ENCODE measurements around the gene MARCHF5.
A peak's percentile ranks its signal among the peaks of the same experiment; 100 is the strongest.

The MARCHF5 gene, protein sequence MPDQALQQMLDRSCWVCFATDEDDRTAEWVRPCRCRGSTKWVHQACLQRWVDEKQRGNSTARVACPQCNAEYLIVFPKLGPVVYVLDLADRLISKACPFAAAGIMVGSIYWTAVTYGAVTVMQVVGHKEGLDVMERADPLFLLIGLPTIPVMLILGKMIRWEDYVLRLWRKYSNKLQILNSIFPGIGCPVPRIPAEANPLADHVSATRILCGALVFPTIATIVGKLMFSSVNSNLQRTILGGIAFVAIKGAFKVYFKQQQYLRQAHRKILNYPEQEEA

DNA sequence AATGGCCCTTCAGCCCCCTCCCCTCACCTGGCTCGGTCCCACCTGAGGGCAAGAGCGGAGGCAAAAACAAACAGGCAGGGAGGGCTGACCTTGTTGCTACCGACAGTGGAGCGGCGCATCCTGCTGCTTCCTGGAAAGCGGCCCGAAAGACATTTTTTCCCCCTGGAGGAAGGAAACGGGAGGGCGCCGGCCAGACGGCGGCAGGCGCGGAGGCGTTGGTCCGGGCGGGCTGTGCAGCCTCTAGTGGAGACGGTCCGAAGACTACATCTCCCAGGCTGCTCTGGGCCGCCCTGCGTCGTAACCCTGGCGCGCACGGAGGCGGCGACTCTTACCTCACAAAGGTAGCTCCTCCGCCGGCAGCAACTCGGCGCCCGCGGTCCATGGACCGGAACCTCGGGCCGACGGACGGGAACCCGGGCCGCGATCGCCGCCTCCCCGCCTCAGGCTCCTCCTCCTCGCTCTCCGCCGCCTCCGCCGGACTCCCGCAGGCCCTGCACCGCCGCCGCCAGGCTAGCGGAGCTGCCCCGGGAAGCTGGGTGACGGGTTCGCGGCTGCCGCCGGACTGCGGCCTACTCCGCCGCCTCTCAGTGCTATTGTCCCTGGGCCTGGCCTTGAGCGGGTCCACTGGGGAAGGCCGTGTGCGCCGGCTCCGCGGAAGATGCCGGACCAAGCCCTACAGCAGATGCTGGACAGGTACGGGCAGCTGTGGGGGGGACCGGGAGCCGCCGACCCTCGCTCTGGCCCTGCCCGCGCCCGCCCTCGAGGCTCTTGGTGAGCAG lies at the start of gene MARCHF5, which contains the start of gene CPEB3:
Gene MARCHF5 (plus strand): TSS at position 331 of the 779 bp plus-strand sequence. CDS start 328 bp downstream, at position 659.
Gene CPEB3 (minus strand): TSS at position 242 of the 779 bp plus-strand sequence. CDS start 50,728 bp downstream, outside the sequence.
- peak; percentile 89 for DNase-seq

GRCh38 chr10:92241501-92241900 lies 49.5 kb upstream of the MARCHF5 start:
- DNase-seq, result no peak

DNA sequence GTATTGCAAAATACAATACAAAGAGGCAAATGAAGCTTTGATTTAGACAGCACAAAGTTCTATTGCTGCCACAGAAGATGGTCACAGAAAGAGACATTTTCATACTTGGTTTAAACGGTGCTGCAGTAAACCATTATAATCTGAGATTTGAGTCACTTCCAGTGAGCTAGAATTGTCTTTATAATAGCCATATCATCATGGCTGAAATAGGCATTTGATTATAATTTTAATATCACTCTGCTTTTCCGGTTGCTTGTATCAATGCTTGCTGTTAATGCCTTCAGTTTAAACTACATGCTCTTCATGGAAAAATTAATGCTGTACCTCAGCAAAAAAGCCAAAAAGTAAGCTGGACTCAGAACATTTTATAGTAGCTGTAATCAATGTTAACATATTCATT lies 48.6 kb upstream of the MARCHF5 start:
- no peak for DNase-seq

- peak; percentile 56 for DNase-seq
Measured at GRCh38 chr10:92242910-92243671, 47.9 kb upstream of the MARCHF5 start.

DNA sequence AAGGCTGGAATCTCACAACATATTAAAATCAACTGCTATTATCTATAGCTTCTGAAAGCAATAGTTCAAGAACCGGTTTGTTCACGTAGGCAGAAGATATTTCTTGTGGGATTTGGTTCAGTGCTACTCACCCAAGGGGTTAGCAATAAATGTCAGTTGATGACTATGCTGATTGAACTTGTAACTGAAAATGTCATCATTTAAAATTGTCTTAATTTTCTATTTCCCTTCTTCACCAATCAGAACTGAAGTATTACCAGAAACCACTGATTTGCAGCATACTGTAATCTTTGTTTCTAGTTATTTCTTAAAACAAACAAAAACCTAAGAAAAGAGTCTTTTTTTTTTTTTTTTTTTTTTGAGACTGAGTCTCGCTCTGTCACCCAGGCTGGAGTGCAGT lies 46.2 kb upstream of the MARCHF5 start:
- DNase-seq, result no peak

DNA sequence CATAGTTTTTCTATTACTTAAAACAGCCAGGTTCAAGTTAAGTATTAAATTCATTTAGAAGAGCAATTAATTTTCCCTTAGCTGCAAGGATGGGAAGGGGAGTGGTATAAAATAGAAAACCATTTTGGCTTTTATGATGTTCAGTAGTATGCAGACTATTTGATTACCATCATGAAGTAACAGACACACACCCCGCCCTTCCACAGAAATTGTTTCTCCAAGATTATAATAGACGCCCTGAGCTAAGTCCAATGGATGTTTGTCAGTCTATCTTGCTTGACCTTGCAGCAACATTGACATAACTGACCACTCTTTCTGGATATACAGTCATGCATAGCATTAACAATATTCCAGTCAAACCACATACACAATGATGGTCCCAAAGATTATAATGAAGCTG lies 42.4 kb upstream of the MARCHF5 start:
- DNase-seq, result no peak

- no peak for DNase-seq
Measured at GRCh38 chr10:92263396-92263795, 27.6 kb upstream of the MARCHF5 start.

- no peak for DNase-seq
Measured at GRCh38 chr10:92264249-92264648, 26.7 kb upstream of the MARCHF5 start.

GRCh38 chr10:92265687-92266258 lies 25.2 kb upstream of the MARCHF5 start:
- DNase-seq, result no peak

GRCh38 chr10:92267343-92267742 lies 23.6 kb upstream of the MARCHF5 start:
- DNase-seq, result no peak

GRCh38 chr10:92268748-92269147 lies 22.2 kb upstream of the MARCHF5 start:
- DNase-seq, result no peak

DNA sequence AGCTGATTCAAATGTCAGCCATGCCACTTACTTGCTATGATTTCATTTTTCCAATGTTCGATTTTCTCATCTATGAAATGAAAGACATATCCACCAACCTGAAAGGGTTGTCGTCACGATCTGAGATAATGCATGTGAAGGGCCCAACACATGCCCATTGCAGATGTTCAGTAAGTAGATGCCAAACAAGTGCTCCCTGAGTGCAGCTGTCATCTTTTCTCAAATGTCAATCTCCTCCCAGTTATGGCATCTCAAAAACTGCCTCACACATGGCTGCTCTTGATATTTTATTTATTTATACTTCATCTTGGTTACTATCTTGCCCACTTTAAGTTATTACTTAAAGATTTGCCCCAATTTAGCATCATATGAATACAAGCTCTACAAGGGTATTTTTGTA lies 16.9 kb upstream of the MARCHF5 start:
- no peak for DNase-seq

DNA sequence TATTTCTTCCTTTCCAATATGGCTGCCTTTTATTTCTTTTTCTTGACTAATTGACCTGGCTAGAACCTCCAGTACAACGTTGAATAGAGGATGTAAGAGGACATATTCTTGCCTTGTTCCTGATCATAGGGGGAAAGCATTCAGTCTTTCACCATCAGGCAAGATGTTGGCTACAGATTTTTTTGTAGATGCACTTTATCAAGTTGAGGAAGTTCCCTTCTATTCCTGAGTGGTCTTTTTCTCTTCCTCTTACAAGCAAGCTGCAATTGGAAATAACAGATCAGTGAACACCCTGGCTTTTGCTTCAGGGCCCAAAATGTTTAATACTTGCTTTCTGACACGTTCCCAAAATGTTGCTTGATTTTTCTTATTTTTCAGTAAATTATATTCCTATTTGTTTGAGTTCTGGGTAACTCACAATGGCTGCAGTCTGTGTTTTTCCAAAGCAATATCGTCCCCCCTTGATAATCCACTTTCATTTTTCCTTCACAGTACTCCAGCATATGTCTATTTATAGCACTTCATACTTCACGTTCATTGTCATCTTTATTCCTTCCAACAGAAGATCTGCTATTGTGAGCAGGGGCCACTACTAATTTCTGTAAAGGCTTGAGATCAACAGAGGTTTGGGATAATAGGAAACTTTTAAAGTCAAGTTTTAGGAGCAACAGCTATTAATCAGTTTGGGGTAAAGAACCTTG lies 11.8 kb upstream of the MARCHF5 start:
- no peak for DNase-seq

- no peak for DNase-seq
Measured at GRCh38 chr10:92284112-92284704, 6.8 kb upstream of the MARCHF5 start.

- DNase-seq, result peak; percentile 32
Measured at GRCh38 chr10:92290076-92290836, 711 bp upstream of the MARCHF5 start.

- DNase-seq, result no peak
Measured at GRCh38 chr10:92291616-92291865, 574 bp downstream of the MARCHF5 start.

DNA sequence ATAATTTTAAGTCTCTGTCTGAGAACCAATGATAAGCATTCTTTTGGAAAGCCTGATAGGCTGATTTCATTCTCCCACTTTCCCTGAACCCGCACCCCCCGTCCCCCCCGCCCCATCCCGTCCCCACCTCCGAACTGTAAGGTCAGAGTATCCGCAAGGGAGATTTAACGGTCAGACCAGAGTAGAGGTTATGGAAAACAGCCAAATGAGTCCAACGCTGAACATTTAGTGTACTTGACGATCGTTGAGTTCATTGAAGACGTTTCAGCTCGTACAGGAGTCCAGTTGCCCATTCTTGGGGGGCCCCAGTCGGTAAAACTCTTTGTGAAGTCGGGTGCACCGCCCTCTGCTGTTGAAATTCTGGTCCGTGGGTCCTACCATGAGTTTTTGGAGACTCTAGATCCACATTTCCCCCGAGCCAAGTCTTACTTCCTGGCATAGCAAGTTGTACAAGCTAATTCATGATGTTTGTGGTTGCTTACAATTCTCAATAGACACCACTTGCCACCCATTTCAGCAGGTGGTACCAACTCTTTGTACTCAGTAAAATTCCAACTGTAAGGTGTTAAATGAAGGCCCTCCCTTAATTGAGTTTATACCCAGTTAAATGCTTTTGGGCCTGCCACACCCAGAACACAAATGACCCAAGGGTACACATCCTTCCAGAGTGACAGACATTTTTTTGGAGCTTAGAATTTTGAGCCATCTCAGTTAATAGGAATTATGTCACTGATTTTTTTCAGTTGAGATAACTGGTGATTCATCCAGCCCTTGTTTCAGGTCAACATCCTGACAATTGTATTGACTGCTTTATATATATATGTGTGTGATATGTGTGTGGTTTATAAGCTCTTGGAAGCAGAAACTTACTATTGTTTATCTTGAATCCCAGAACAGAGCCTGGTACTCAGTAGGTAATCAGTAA lies 1.2 kb downstream of the MARCHF5 start:
- DNase-seq, result peak; percentile 25

- DNase-seq, result no peak
Measured at GRCh38 chr10:92298487-92298886, 7.5 kb downstream of the MARCHF5 start.

DNA sequence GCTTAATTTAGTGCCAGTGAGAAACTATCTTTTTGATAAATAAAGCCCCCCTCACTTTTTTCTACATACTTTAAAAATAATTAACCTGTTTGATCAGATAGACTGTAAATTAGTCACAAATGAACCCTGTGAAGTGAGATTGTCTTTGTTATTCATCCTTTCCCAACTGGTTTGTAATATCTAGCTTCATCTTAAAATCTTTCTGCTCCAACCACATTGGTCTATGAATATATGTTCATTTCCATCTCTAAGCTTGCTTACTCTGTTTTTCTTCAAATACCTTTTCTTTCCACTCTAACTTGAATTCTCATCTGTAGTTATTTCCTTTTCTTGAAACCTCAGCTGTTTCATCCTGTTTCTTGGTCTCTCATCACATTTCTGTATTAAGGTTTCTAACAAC lies 12.1 kb downstream of the MARCHF5 start:
- no peak for DNase-seq

- no peak for DNase-seq
Measured at GRCh38 chr10:92304061-92304460, 13.1 kb downstream of the MARCHF5 start.
